Renal pelvis (tissue), 4 donors: ENCODE data around the gene UTP25. TPM values are rescaled to one million over a fixed set of nuclear protein-coding genes. Genes with fewer than 3 reads are reported as not detected.
"Not testable (repeated sequence)": the region's sequence is repeated elsewhere in the genome, so short reads cannot be mapped to it uniquely, and the experiment has no call there.

ENCODE experiments used
- DNase-seq: peaks from one replicate; pipeline ENCODE4 v3.0.0-alpha.2; 2013
- polyA plus RNA-seq, 3 donors: library from polyadenylated mRNA; unstranded; fragments of 120-200 nt; gene quantifications; one replicate each; pipeline ENCODE4 v1.2.1, GENCODE V29; 2013; ENCODE audit not compliant: insufficient read length in 3 of 3

UTP25 gene
- polyA plus RNA-seq, 3 donors: 9.1 to 12.1 (median 11.3) TPM

DNA sequence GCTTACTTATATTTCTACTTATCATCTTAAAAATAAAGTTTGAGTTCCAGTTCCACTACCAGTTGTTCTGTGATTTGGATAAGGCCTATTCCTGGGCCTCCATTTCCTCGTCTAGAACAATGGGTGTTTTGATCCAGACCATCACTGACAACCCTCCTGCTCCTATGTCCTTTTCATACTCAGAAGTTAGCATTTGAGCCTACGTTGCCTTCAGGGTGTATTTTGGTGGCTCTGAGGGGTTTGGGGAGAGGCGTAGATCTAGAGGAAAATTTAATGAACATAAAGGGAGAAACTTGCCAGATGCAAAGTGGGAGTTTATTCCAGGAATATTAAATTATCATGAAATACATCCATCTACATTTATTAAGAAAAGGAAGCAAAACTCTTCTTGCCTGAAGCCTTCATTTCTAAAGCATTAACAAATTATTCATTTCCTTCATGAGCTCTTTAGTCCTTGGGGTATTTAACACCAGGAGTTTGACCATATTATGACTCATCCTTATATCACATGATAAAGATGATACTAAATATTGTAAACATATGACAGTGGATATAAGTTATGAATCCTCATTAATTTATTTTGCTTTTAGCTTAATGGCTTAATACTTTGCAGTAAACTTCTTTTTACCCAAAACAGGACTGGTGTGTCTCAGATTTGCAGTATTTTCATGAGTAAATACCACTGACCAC, 63.0 kb downstream of the UTP25 start:
- no peak for DNase-seq

DNA sequence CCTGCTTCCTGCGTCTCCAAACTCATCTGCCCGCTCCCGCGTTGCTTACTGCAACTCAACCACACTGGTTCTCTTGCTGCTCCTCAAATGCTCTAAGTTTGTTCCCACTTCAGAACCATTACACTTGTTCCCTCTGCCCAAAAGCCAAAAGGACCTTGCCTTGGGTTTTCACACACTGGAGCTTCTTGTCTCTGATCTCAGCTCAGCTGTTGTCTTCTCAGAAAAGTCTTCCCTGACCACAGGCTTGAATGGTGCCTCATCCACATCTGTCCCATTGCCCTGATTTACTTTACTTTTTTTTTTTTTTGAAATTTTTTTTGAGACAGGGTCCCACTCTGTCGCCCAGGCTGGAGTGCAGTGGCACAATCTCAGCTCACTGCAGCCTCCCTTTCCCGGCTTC, 66.0 kb downstream of the UTP25 start:
- no peak for DNase-seq

- no peak for DNase-seq
Measured at GRCh38 chr1:209895709-209896108, 67.9 kb downstream of the UTP25 start.

- DNase-seq: no peak
Measured at GRCh38 chr1:209896346-209896745, 68.6 kb downstream of the UTP25 start.

DNA sequence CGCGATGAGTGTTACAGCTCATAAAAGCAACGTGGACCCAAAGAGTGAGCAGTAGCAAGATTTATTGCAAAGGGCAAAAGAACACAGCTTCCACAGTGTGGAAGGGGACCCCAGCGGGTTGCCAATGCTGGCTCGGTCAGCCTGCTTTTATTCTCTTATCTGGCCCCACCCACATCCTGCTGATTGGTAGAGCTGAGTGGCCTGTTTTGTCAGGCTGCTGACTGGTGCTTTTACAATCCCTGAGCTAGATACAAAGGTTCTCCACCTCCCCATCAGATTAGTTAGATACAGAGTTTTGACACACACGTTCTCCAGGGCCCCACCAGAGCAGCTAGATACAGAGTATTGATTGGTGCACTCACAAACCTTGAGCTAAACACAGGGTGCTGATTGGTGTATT, 70.5 kb downstream of the UTP25 start:
- not testable (repeated sequence) for DNase-seq

GRCh38 chr1:209898851-209899250, 71.1 kb downstream of the UTP25 start:
- not testable (repeated sequence) for DNase-seq

DNA sequence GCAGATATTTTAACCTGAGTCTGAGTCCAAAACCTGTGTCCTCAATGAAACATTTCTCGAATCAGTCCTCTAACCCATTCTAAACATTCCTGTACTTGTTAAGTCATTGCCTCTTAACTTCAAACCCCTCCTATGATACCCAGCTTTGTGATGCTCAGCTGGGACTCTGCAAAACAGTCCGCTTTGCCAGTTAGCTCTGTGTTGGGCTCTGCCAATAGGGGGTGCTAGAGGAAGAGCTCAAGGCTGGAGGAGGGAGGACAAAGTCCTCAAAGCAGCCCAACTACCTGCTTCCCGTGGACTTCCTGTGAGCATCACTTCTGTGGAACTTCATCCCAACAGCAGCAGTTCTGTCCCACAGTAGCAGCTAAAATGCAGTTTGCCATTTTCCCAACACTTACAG, 72.2 kb downstream of the UTP25 start:
- no peak for DNase-seq

DNA sequence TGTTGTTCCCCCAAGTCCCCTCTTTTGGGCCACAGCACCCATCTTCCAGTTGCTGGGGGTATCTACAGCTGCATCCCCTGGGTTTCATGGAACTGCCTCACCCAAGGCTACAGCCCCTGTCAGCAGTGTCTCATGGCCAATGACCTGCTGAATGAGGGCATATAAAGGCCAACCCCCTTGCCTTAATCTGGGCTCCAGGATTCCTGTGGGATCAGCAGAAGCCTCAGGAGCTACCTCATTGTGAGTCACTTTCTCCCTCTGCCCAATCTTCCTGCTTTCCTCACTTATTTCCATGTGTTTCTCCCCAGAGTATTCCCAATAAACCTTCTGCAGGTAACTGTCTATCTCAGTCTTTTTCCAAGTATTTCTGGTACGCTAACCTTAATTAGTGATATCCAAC, 73.0 kb downstream of the UTP25 start:
- no peak for DNase-seq

DNA sequence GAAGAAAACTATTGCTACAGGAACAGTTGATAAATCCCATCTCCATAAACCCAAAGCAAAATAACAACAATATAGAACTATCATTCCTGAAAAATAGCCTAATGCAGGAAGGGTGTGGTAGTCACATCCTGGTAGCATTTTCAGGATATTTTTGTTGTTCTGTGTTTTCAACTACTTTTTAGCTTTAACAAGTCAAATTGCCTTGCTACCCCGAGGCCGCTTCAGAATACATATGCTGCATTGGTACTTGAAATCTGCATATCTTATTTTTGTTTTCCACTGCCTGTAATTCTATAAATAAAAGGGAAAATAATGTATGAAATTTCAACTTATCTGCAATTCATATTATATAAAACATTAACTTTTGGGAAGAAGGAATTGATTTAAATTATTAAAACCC, 73.4 kb downstream of the UTP25 start:
- no peak for DNase-seq

- DNase-seq: not testable (repeated sequence)
Measured at GRCh38 chr1:209904774-209905173, 77.0 kb downstream of the UTP25 start.

Other genes with a start within 250 kb of the UTP25 start
- 1 to 10 TPM; 4.7 to 5.5 (median 5.4) TPM for gene CAMK1G, start 244.3 kb upstream of the UTP25 start, polyA plus RNA-seq
- gene LAMB3, start 175.5 kb upstream of the UTP25 start, polyA plus RNA-seq: 1 to 10 TPM; 1.1 to 1.4 (median 1.2) TPM
- gene G0S2, start 152.6 kb upstream of the UTP25 start, polyA plus RNA-seq: 10 to 100 TPM; 13.2 to 17.5 (median 15.8) TPM
- gene HSD11B1, start 123.1 kb upstream of the UTP25 start, polyA plus RNA-seq: under 1 TPM in 2 of 3 donors, not detected in 1; 0.14 to 0.16 TPM
- 1 to 10 TPM; 1.6 to 2.0 (median 1.7) TPM for gene TRAF3IP3, start 71.9 kb upstream of the UTP25 start, polyA plus RNA-seq
- 1 to 10 TPM; 3.4 to 4.2 (median 3.9) TPM for gene C1orf74, start 43.4 kb upstream of the UTP25 start, polyA plus RNA-seq
- 10 to 100 TPM; 16.4 to 20.6 (median 17.6) TPM for gene IRF6, start 21.8 kb upstream of the UTP25 start, polyA plus RNA-seq
- gene SYT14, start 110.2 kb downstream of the UTP25 start, polyA plus RNA-seq: under 1 TPM; 0.28 to 0.49 (median 0.34) TPM